Stimulated activated CD8-positive, alpha-beta memory T cell treated with anti-CD3 and anti-CD28 coated beads, Interleukin-15, amount 100 ng/mL, for 24 hours (primary cell): ENCODE results near the gene FCGR2B.
"Not testable (repeated sequence)": the region's sequence is repeated elsewhere in the genome, so short reads cannot be mapped to it uniquely, and the experiment has no call there.

Experiments
- DNase-seq: peaks from one replicate; pipeline ENCODE4 v3.0.0-alpha.2; 2020; ENCODE audit warnings: low read depth

The FCGR2B gene

GRCh38 chr1:161647507-161648360 is 15.2 kb upstream of the FCGR2B start:
- not testable (repeated sequence) for DNase-seq

GRCh38 chr1:161653541-161653940 is 9.4 kb upstream of the FCGR2B start:
- DNase-seq = not testable (repeated sequence)

DNA sequence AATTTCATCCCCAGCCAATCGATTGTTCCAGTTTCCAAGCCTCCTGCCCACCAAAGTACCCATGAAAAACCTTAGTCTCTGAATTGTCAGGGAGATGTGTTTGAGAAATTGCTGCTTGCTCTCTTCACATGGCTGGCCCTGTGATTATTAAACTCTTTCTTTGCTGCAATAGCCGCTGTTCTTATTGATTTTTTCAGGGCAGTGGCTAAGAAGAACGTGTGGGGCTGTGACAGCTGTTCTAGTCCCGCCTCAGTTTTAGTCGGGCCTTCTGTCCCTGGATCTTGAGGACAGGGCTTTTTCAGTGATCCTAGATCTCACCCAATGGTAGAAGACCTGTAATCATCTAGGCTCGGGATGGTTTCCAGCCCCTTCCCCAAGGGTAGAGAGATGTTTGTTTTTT is 9.0 kb upstream of the FCGR2B start:
- not testable (repeated sequence) for DNase-seq

GRCh38 chr1:161658524-161658923 is 4.4 kb upstream of the FCGR2B start:
- DNase-seq = not testable (repeated sequence)

DNA sequence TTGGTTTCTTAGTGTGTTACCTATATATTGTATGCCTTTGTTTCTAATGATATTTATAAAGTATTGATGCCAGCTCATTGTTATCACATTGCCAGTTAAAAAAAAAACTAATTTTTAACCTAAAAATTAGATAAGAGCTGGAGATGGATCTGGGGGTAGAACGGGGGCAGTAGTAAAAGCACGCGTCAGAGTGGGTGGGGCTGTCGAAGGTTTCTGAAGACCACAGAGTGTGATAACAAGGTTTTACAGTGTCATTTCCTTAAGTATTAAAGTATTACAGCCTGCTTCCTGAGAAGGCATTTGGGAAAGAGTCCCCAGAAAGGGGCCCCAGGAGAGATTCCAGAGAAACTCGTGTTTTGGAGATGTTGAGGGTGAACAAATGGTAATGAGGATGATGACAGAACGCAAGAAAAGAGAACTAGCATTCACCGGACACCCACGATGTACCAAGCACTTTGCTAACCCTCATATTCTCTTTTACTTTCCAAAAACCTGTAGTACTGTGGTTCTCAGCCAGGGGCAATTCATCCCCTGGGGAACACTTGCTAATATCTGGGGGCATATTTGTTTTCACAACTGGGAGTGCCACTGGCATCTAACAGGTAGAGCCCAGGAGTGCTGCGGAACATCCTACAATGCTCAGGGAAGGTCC is 1.2 kb upstream of the FCGR2B start:
- not testable (repeated sequence) for DNase-seq

- not testable (repeated sequence) for DNase-seq
Measured at GRCh38 chr1:161663569-161663968, 626 bp downstream of the FCGR2B start.

- DNase-seq = not testable (repeated sequence)
Measured at GRCh38 chr1:161664689-161665088, 1.7 kb downstream of the FCGR2B start.

DNA sequence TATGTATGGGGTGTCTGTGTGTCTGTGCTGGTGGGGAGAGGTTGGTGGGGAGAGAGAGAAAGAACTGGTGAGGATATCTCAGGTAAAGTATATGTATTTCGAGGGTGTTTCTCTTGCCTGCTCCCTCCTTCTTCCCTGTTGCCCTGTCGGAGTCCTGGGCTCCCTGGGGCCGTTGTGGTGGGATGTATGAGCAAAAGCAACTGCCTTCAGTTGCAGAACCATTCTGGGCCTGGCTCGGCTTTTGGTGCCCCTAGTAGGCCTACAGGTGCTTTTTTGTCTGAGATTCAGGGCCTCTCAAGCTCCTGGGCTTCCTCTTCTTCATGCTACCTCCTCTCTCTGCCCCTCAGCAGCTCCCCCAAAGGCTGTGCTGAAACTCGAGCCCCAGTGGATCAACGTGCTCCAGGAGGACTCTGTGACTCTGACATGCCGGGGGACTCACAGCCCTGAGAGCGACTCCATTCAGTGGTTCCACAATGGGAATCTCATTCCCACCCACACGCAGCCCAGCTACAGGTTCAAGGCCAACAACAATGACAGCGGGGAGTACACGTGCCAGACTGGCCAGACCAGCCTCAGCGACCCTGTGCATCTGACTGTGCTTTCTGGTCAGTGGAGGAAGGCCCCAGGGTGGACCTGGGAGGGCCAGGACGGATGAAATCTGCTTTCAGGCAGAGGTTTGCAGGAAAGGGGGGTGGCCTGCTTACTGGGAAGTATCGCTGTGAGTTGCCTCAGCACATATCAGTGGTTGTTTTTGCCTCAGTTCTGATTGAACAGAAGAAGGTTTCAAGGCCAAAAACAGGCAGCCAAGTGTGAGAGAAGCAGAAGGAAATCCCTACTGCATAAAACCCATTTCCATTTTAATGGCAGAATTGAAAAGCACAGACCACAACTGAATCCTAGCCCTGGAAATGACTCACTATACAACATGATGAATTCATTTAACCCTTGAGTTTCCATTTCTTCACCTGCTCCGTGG is 8.4 kb downstream of the FCGR2B start:
- not testable (repeated sequence) for DNase-seq

GRCh38 chr1:161673437-161673836 is 10.5 kb downstream of the FCGR2B start:
- DNase-seq = not testable (repeated sequence)

- DNase-seq = not testable (repeated sequence)
Measured at GRCh38 chr1:161674447-161674846, 11.5 kb downstream of the FCGR2B start.

GRCh38 chr1:161674908-161675307 is 12.0 kb downstream of the FCGR2B start:
- DNase-seq = not testable (repeated sequence)

GRCh38 chr1:161676441-161676840 is 13.5 kb downstream of the FCGR2B start:
- DNase-seq = no peak

DNA sequence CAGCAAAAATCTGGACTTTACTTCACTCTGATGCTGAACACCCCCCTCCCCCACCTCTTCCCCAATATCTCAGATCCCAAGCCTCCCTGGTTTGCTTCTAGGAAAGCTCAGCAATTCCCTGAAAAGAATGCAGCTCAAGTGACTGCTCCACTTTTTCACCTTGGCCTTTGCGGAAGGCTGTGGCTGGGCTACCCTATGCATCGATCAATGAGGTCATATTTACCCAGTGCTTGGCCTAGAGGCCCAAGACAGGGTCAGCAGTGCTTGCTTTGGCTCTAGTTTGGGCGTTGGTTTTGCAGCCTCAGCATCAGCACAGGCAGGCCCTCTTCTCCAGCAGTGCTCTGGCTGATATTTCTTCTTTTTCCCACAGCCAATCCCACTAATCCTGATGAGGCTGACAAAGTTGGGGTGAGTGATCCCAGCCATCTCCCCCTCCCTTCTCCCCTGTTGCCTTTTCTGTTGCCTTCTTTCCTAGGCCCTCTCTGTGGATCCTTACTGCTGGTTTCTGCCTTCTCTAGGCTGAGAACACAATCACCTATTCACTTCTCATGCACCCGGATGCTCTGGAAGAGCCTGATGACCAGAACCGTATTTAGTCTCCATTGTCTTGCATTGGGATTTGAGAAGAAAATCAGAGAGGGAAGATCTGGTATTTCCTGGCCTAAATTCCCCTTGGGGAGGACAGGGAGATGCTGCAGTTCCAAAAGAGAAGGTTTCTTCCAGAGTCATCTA is 14.2 kb downstream of the FCGR2B start:
- DNase-seq = no peak

DNA sequence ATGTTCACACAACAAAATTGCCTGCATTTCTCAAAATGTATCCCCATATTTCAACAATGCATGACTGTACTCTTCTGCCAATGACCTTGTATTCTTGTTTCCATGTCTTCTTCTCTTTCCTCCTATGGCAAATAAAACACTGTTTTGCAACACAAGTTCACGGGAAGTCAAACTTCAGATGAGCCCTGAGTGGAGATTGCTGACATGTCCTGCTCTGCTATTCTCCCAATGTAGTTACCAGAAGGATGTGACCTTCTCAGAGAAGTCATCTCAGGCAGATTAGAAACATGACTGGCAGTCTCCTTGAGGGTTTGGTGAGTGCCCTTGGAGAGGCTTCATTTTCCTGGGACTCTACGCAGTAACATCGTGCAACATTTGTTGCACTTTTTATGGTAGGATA is 15.6 kb downstream of the FCGR2B start:
- DNase-seq = no peak

DNA sequence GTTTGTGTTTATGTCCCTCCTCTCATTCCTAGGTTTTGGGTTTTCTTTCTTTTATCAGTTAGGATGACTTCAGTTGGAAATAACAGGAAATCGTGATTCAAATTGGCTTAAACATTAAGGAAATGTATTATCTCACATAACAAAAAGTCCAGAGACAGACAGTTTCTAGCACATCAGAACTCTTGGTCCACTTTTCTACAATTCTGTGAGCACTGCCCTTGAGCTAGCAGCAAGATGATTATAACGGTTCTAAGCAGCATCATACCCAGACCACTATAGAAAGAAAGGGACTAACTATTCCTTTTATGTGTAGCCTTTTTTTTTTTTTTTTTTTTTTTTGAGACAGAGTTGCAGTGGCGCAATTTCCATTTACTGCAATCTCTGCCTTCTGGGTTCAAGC is 18.9 kb downstream of the FCGR2B start:
- no peak for DNase-seq

- DNase-seq = no peak
Measured at GRCh38 chr1:161688946-161689345, 26.0 kb downstream of the FCGR2B start.

- DNase-seq = no peak
Measured at GRCh38 chr1:161691846-161692245, 28.9 kb downstream of the FCGR2B start.

DNA sequence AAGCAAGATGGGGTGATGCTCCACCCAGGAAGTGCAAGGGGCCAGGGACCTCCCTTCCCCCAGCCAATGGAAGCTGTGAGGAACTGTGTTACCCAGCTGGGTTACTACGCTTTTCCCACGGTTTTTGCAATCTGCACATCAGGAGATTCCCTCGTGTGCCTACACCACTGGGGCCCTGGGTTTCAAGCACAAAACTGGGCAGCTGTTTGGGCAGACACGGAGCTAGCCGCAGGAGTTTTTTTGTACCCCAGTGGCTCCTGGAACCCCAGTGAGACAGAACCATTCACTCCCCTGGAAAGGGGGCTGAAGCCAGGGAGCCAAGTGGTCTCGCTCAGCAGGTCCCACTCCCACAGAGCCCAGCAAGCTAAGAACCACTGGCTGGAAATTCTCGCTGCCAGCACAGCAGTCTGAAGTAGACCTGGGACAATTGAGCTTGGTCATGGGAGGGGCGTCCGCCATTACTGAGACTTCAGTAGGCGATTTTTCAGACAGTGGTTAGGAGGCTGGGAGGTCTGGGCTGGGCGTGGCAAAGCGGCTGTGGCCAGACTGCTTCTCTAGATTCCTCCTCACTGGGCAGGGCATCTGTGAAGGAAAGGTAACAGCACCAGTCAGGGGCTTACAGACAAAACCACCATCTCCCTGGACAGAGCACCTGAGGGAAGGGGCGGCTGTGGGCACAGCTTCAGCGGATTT is 30.2 kb downstream of the FCGR2B start:
- not testable (repeated sequence) for DNase-seq

GRCh38 chr1:161698302-161698701 is 35.4 kb downstream of the FCGR2B start:
- DNase-seq = not testable (repeated sequence)

DNA sequence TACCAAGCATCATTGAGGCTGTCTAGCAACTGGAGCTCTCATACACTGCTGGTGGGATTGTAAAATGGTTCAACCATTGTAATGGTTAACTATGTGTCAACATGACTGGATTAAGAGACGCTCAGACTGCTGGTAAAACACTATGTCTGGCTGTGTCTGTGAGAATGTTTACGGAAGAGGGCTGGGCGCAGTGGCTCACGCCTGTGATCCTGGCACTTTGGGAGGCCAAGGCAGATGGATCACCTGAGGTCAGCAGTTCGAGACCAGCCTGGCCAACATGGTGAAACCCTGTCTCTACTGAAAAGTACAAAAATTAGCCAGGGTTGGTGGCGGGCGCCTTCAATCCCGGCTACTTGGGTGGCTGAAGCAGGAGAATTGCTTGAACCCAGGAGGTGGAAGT is 39.3 kb downstream of the FCGR2B start:
- DNase-seq = no peak

DNA sequence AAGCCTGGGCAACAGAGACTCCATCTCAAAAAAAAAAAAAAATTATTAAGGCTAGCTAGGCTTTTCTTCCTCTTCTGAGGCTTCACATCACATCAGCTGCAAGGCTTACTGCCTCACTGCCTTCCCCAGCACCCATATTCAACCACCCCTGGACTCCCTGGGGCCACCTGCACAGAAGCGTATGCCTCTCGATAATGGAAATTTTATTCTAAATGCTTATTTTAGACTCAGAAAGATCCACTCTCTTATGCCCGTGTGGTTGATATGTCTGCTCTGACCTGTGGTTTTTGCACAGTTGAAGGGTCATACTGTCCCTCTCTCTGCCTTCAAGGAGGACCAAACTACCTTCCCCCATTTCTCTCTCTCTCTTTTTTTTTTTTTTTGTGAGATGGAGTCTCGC is 42.6 kb downstream of the FCGR2B start:
- no peak for DNase-seq
